ENCODE measurements around the gene MALRD1.

The MALRD1 gene

GRCh38 chr10:19226025-19226424, 177.4 kb downstream of the MALRD1 start:
- DNase-seq (ENCODE audit: low read depth), result no peak

DNA sequence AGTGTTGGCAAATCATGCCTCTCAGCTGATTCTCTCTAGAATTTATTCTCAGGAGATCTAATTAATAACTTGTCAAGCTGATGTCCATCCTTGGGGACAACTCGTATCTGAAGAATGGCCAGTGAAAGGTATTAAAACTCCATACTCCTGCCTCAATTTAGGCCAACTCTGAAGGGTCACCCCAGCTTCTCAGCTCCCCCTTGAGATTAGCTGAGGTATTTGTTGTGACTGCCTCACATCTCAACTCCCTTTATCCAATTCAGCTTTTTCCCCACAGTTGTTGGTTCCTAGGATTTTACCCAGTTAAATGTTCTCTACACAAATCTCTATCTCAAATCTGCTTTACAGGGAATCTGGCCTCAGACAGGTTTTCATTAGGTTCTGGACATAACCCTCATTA, 182.4 kb downstream of the MALRD1 start:
- DNase-seq (ENCODE audit: low read depth), result no peak

- peak; percentile 17 for DNase-seq (ENCODE audit: low read depth)
Observed at GRCh38 chr10:19245889-19246752, 197.5 kb downstream of the MALRD1 start.

DNA sequence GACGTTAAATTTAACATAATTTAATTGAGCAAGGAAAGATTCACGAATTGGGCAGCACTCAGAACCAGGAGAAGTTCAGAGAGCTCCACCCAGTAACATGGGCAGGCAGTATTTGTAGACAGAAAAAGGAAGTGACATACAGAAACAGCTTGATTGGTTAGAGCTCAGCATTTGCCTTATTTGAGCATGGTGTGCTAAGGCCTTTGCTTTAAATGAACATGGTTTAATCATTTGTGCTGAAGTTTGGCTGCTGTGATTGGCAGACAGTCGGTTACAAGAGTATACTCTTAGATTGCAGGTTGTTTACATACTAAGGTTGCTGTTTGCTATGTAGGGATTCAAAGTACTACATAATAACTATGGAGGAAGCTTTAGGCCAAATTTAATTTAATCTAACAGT, 199.2 kb downstream of the MALRD1 start:
- no peak for DNase-seq (ENCODE audit: low read depth)

DNA sequence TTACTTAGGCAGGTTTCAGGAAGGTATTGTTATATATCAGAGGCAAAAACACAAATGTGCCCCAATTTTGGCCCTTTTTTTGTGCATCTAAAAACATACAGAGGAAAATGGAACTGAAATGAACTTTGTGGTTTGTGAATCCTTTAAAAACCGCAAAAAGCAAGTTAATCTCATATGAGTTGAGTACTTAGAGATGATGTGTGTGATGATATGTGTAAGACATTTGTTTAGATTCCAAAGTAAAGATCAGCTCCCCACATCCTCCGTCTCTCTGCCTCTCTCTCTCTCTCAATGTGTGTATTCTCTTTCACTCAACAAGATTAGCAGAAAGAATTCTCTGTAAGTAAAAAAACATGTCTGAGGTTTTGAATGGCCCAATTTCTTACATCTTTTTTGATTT, 201.9 kb downstream of the MALRD1 start:
- peak; percentile 57 for DNase-seq (ENCODE audit: low read depth)

DNA sequence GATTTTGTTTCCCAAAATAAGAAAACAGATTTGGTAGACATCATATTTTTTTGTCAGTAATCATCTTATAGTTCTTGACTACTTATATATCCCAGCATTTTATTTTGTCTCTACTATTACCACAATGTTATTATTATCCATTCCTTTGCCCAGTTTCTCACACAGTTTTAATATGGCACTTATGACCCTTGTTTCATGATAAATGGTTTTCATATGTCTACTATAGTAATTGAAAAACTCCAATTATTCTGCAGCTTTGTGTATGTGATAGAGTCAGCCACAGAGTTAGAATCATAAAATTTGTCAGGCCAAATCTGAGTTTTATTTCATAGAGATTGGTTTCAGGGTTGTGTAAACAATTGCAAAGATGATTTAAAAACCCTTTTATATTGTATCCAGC, 203.9 kb downstream of the MALRD1 start:
- no peak for DNase-seq (ENCODE audit: low read depth)

GRCh38 chr10:19256331-19256730, 207.7 kb downstream of the MALRD1 start:
- DNase-seq (ENCODE audit: low read depth), result no peak

- no peak for DNase-seq (ENCODE audit: low read depth)
Observed at GRCh38 chr10:19263262-19263661, 214.7 kb downstream of the MALRD1 start.

GRCh38 chr10:19283285-19283684, 234.7 kb downstream of the MALRD1 start:
- DNase-seq (ENCODE audit: low read depth), result no peak

DNA sequence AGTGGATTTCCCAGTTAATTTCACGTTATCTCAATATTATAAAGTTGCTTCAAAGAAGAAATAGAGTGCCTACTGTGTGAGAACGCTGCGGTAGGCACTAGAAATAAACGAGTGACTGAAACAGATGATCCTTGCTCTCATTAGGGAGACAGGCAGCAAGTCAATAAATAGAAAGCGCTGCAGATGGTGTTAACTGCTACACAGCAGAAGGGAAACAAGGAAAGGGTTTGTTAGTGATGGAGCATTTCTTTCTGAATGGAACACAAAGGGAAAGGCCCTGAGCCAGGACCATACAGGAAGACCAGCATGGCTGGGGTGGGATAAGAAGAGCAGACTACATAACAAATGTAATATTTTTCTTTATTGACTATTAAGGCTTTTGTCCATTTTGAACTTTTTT, 235.2 kb downstream of the MALRD1 start:
- no peak for DNase-seq (ENCODE audit: low read depth)

DNA sequence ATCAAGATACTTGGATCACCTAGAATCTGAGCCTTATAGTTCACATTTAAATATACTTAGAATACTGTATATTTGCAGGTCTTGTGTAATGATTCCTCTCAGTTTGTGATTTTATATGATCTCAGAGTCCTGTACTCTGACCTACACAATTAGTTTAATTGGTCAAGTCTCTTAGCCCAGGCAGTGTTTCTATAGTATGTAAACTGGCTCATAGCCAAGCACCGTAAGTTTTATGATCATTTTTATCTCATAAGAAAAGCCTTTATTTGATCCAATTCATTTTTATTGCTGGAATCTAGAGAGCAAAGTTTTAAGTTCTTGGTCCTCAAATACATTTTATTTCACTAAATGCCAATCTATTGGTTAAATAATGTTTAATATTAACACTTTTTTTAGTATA, 242.2 kb downstream of the MALRD1 start:
- no peak for DNase-seq (ENCODE audit: low read depth)

- DNase-seq (ENCODE audit: low read depth), result no peak
Observed at GRCh38 chr10:19294233-19294632, 245.6 kb downstream of the MALRD1 start.

GRCh38 chr10:19299645-19300044, 251.0 kb downstream of the MALRD1 start:
- no peak for DNase-seq (ENCODE audit: low read depth)

DNA sequence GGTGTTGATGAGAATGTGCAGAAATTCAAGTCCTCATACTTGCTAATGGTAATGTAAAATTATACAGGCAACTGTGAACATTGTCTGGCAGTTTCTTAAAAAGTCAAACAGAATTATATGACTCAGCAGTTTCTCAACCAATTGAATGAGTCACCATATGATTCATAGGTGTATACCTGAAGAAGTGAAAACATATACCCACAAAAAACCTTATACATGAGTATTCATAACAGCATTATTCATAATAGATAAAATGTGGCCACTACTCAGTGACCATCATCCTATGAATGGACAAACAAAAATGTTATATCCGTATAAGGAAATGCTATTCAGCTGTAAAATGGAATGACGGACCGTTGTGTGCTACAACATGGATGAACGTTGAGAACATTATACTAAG, 253.5 kb downstream of the MALRD1 start:
- DNase-seq (ENCODE audit: low read depth), result peak; percentile 64

DNA sequence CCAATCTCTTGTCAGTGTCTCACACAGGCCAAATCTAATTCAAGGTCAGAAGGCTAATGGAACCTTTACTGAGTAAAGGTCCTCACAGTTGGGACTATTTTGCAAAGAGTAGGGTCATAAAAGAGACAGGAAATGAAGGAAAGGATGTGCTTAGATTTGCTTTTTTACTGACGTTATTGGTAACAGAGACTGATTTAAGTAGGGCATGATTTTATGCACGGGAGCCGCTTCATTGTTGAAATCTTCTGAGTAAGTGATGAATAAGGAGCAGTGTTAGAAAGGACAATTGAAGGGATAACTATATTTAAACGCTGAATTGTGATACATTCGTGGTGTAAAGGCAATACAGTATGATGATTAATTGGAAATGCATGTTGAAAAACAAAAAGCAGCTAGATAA, 261.5 kb downstream of the MALRD1 start:
- no peak for DNase-seq (ENCODE audit: low read depth)

DNA sequence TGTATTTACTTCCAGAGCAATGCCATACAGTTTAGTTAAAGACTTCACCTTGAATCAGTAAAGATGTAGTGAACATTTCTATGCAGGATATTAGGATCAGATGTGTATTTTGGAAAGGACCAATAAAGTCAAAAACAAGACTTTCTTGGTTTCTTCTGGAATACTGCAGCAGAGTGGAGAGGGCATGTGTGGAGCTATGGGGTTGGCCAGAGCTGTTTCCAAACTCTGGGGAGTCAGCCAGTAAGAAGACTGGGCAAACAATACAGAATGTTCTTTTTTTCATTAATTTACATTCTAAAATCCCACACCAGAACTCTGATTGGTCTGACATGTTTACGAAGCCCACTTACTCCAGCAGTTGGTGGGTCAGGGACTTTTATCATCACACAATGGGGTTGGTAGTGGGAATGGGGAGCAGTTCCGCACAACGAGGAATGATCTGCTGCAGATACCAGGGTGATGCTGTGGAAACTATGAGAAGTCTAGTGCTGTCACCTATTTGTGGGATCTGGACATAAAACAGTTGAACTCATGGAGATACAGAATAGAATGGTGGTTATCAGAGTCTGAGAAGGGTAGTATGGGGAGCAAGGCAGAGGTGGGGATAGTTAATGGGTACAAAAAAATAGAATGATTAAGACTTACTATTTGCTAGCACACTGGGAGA, 267.7 kb downstream of the MALRD1 start:
- DNase-seq (ENCODE audit: low read depth), result no peak

- no peak for DNase-seq (ENCODE audit: low read depth)
Observed at GRCh38 chr10:19317952-19318351, 269.4 kb downstream of the MALRD1 start.

DNA sequence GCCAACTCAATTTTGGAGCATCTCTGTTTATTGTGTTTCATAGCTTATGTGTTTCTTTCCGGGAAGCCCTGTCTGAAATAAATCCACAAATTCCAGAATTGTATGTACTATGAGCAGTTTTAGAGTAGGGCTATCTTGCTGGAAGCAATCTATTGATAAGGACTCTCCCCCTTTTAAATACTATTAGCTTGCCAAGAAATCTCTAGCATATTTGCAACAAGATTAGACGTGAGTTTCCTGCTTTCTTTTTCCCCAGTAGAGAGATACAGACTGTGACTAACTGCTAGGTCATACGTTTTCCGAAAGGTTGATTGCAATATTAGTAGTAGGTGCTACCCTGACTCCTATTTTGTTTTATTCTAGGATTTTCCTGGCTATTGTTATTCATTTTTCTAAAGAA, 277.0 kb downstream of the MALRD1 start:
- DNase-seq (ENCODE audit: low read depth), result no peak

- DNase-seq (ENCODE audit: low read depth), result no peak
Observed at GRCh38 chr10:19328582-19328981, 280.0 kb downstream of the MALRD1 start.

GRCh38 chr10:19329475-19329874, 280.9 kb downstream of the MALRD1 start:
- no peak for DNase-seq (ENCODE audit: low read depth)

- DNase-seq (ENCODE audit: low read depth), result no peak
Observed at GRCh38 chr10:19332304-19332703, 283.7 kb downstream of the MALRD1 start.

DNA sequence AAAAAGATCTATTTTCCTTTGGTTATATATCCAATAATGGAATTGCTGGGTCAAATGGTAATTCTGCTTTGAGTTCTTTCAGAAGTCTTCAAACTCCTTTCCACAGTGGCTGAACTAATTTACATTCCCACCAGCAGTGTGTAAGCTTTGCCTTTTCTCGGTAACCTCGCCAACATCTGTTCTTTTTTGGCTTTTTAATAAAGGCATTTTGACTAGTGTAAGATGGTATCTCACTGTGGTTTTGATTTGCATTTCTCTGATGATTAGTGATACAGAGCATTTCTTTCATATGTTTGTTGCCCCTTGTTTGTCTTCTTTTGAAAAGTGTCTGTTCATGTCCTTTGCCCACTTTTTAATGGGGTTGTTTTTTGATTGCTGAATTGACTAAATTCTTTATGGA, 285.0 kb downstream of the MALRD1 start:
- no peak for DNase-seq (ENCODE audit: low read depth)

GRCh38 chr10:19347621-19348020, 299.0 kb downstream of the MALRD1 start:
- no peak for DNase-seq (ENCODE audit: low read depth)

DNA sequence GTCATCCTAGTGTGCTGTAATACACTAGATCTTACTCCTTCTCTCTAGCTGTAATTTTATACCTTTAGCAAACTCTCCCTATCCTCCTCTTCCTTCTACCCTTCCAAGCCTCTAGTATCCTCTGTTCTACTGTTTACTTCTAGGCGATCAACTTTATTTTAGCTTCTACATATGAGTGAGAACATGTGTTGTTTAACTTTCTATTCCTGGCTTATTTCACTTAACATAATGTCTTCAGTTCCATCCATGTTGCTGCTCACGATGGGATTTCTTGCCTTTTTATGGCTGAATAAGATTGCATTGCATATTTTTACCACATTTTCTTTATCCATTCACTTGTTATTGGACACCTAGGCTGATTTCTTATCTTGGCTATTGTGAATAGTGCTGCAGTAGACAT, 318.6 kb downstream of the MALRD1 start:
- no peak for DNase-seq (ENCODE audit: low read depth)

Data from non-pigmented ciliary epithelial cell (primary cell).